Hepatocyte (in vitro differentiated cells): ENCODE results near the gene UTP11. TPM values are rescaled to one million over a fixed set of nuclear protein-coding genes. Genes with fewer than 3 reads are reported as not detected.

Experiments used
- DNase-seq: peaks from one replicate; pipeline ENCODE4 v3.0.0-alpha.2; 2016; ENCODE audit warnings: low spot score
- H2AFZ ChIP-seq: fragments of 200-600 bp; sonication (generic); 2 replicates; pipeline ENCODE4 v1.6.0; 2016; ENCODE audit warnings: antibody characterized with exemption, mild to moderate bottlenecking
- H3K27ac ChIP-seq: fragments of 200-600 bp; sonication (generic); 2 replicates; pipeline ENCODE4 v1.5.1; 2016; ENCODE audit warnings: mild to moderate bottlenecking
- H3K27me3 ChIP-seq: fragments of 200-600 bp; sonication (generic); 2 replicates; pipeline ENCODE4 v1.6.1; 2016
- H3K36me3 ChIP-seq: fragments of 200-600 bp; sonication (generic); replicated peaks from 2 replicates; pipeline ENCODE4 v1.5.1; 2016; ENCODE audit warnings: low read depth; ENCODE audit not compliant: insufficient read depth
- H3K4me1 ChIP-seq: fragments of 200-600 bp; sonication (generic); 2 replicates; pipeline ENCODE4 v1.5.1; 2016; ENCODE audit warnings: mild to moderate bottlenecking, moderate library complexity; ENCODE audit not compliant: insufficient read depth
- H3K4me2 ChIP-seq: fragments of 200-600 bp; sonication (generic); 2 replicates; pipeline ENCODE4 v1.6.0; 2016
- H3K4me3 ChIP-seq: fragments of 200-600 bp; sonication (generic); 2 replicates; pipeline ENCODE4 v1.5.1; 2016; ENCODE audit warnings: mild to moderate bottlenecking
- H3K79me2 ChIP-seq: fragments of 200-600 bp; sonication (generic); 2 replicates; pipeline ENCODE4 v1.6.0; 2017; ENCODE audit warnings: mild to moderate bottlenecking
- H3K9me2 ChIP-seq: fragments of 200-600 bp; sonication (generic); replicated peaks from 2 replicates; pipeline ENCODE4 v1.6.0; 2017; ENCODE audit warnings: mild to moderate bottlenecking; ENCODE audit not compliant: insufficient read depth
- H3K9me3 ChIP-seq: fragments of 200-600 bp; sonication (generic); 2 replicates; pipeline ENCODE4 v1.5.1; 2016; ENCODE audit warnings: low read depth, mild to moderate bottlenecking
- H4K20me1 ChIP-seq: fragments of 200-600 bp; sonication (generic); 2 replicates; pipeline ENCODE4 v1.6.0; 2016; ENCODE audit warnings: mild to moderate bottlenecking; ENCODE audit not compliant: insufficient read depth, poor library complexity, severe bottlenecking
- EZH2 ChIP-seq: fragments of 200-600 bp; sonication (generic); IDR thresholded peaks from 2 replicates; pipeline ENCODE4 v1.6.1; 2016; ENCODE audit warnings: antibody characterized with exemption, mild to moderate bottlenecking, borderline replicate concordance
- EZH2phosphoT487 ChIP-seq: fragments of 200-600 bp; sonication (generic); IDR thresholded peaks from one replicate; pipeline ENCODE4 v1.6.1; 2018; ENCODE audit warnings: antibody characterized with exemption, mild to moderate bottlenecking, low read depth, moderate library complexity; ENCODE audit not compliant: unreplicated experiment, severe bottlenecking
- WGBS: methylation state at CpG from one replicate; pipeline ENCODE4 v1.1.6; 2016; ENCODE audit warnings: low lambda C conversion rate; ENCODE audit errors: missing lambda C conversion rate; 5-methylcytosine and 5-hydroxymethylcytosine counted together
- polyA plus RNA-seq: library from polyadenylated mRNA; unstranded; fragments of >200 nt; fragmentation: Nextera tagmentation; extraction: Ambion mirVana; gene quantifications from 2 replicates; pipeline ENCODE4 v1.2.1, GENCODE V29; 2016
- total RNA-seq: library from RNA; depleted of rRNA; stranded (reverse); fragments of >200 nt; gene quantifications from 2 replicates; pipeline ENCODE4 v1.2.3, GENCODE V29; 2014
- TF ChIP-seq, protein P1 (sequence below): fragments of 200-600 bp; sonication (generic); IDR thresholded peaks from 2 replicates; pipeline ENCODE4 v1.5.1; 2016; ENCODE audit warnings: antibody characterized with exemption, mild to moderate bottlenecking; ENCODE audit not compliant: poor library complexity

UTP11 gene
- total and polyA plus RNA-seq, 2 experiments from 2014 or later, result 36.2 to 39.2 TPM

DNA sequence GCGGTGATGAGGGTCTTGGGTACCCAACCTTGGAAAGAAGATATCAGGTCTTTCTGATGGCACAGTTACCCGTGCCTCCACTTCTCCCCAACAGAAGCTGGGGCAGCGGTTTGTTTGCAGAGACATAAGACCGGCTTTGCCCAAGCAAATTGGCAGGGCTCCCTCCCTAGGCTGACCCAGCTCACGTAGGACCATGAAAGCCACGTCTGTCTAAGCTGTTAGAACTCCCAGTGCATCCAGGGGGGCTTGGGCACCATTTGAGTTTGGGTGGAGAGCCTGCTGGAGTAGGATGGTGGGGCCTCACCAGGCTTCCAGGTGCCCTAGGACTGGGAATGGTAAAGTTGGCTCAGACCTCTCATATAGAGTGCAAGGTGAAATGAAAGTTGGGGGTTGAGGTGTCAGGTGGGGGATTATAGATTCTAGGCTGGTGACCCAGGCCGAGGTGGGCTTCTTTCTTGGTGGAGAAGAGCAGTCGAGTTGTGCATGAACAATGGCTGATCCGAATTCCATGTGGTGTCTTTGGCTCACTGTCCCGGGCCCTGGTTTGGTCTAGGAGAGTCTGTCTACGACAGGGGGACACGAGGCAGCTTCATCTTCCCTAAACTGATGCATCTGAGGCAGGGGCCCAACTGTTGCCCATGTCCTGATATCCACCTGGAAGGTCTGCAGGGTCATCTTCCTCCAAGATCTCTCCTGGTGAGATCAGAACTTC lies 30.7 kb downstream of the UTP11 start:
- H3K27me3 ChIP-seq, result peaks cover 61% of the 10 kb centered on the region
- no peaks in the 10 kb centered on the region for H3K79me2 ChIP-seq
- H2AFZ ChIP-seq, result no peak overlapping the region
- H3K4me2 ChIP-seq, result no peak overlapping the region
- no peak overlapping the region for H3K4me3 ChIP-seq
- no peaks in the 10 kb centered on the region for H3K9me3 ChIP-seq
- no peak for DNase-seq
- H3K27ac ChIP-seq, result no peak overlapping the region
- no peaks in the 10 kb centered on the region for H4K20me1 ChIP-seq
- no peaks in the 10 kb centered on the region for H3K9me2 ChIP-seq
- 87% methylated on average over 12 of the region's 12 CpGs for WGBS
- TF ChIP-seq, protein P1, sequence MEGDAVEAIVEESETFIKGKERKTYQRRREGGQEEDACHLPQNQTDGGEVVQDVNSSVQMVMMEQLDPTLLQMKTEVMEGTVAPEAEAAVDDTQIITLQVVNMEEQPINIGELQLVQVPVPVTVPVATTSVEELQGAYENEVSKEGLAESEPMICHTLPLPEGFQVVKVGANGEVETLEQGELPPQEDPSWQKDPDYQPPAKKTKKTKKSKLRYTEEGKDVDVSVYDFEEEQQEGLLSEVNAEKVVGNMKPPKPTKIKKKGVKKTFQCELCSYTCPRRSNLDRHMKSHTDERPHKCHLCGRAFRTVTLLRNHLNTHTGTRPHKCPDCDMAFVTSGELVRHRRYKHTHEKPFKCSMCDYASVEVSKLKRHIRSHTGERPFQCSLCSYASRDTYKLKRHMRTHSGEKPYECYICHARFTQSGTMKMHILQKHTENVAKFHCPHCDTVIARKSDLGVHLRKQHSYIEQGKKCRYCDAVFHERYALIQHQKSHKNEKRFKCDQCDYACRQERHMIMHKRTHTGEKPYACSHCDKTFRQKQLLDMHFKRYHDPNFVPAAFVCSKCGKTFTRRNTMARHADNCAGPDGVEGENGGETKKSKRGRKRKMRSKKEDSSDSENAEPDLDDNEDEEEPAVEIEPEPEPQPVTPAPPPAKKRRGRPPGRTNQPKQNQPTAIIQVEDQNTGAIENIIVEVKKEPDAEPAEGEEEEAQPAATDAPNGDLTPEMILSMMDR, result no peak
- TF ChIP-seq EZH2phosphoT487, result no peak
- TF ChIP-seq EZH2, result no peak
- H3K4me1 ChIP-seq, result peaks cover 14% of the 10 kb centered on the region
- no peaks in the 10 kb centered on the region for H3K36me3 ChIP-seq

- Histone ChIP-seq H3K79me2 (no peaks in the 10 kb centered on the region), H3K4me3 (no peak overlapping the region), H3K27ac (no peak overlapping the region), H3K9me2 (no peaks in the 10 kb centered on the region), H3K4me1 (peaks cover 14% of the 10 kb centered on the region), H2AFZ (peak overlapping the region; percentile 56), H3K4me2 (peak overlapping the region; percentile 65), H4K20me1 (no peaks in the 10 kb centered on the region), H3K9me3 (no peaks in the 10 kb centered on the region), H3K36me3 (no peaks in the 10 kb centered on the region), H3K27me3 (peaks cover 75% of the 10 kb centered on the region)
- 4% methylated on average over 58 of the region's 70 CpGs for WGBS
- TF ChIP-seq EZH2phosphoT487 (peak; percentile 91), EZH2 (peak; percentile 96)
- TF ChIP-seq, protein P1, result no peak
- no peak for DNase-seq
These were observed 32.0 kb downstream of the UTP11 start for GRCh38 chr1:38044221-38045215.

DNA sequence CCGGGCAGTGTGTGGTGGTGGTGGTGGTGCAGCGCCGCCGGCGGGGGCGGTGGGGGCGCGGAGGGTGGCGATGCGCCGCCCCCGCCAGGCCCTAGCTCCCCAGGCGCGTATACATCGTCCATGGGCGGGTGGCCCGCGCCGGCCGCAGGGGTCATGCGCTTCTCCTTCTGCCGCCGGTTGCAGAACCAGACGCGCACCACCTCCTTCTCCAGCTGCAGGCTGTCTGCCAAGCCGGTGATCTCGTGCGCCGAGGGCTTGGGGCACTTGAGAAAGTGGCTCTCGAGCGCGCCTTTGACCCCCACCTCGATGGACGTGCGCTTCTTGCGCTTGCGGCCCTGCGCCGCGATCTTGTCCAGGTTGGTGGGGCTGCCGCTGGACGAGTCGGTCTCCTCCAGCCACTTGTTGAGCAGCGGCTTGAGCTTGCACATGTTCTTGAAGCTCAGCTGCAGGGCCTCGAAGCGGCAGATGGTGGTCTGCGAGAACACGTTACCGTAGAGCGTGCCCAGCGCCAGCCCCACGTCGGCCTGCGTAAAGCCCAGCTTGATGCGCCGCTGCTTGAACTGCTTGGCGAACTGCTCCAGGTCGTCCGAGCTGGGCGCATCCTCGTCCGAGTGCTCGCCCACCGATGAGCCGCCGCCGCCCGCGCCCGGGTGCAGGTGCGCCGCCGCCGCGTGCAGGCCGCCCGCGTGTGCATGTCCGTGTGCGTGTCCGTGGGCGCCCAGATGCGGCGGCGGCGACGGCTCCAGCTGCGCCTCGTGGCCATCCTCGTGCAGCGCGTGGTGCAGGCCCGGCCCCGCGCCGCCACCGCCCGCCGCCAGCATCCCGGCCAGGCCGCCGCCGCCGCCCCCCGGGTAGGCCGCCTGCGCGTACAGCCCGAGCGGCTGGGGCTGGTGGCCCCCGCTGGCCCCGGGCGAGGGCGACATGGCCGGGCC lies 33.1 kb downstream of the UTP11 start:
- Histone ChIP-seq H3K36me3 (no peaks in the 10 kb centered on the region), H3K27ac (no peak overlapping the region), H2AFZ (no peak overlapping the region), H3K4me2 (peak overlapping the region; percentile 76), H3K27me3 (peaks cover 76% of the 10 kb centered on the region), H3K4me1 (peaks cover 14% of the 10 kb centered on the region), H3K9me3 (no peaks in the 10 kb centered on the region), H3K9me2 (no peaks in the 10 kb centered on the region), H3K4me3 (no peak overlapping the region), H4K20me1 (no peaks in the 10 kb centered on the region), H3K79me2 (no peaks in the 10 kb centered on the region)
- TF ChIP-seq, protein P1, result no peak
- peak; percentile 40 for TF ChIP-seq EZH2
- peak; percentile 76 for TF ChIP-seq EZH2phosphoT487
- WGBS, result 4% methylated on average over 67 of the region's 115 CpGs
- DNase-seq, result no peak
